Keratinocyte (primary cell): Measurements from ENCODE around the gene SNTG2.

ENCODE experiments used
- CTCF ChIP-seq, 3 experiments: IDR thresholded peaks in 1 of 3; conservative IDR thresholded peaks in 1 of 3; optimal IDR thresholded peaks in 1 of 3; 2 replicates in 2 of 3; 3 replicates in 1 of 3; pipeline versions ENCODE3 to v1.5.1; 2011; ENCODE audit warnings: low read length in 3 of 3, mild to moderate bottlenecking in 3 of 3, moderate library complexity in 2 of 3, control low read depth in 1 of 3, inconsistent platforms in 1 of 3; ENCODE audit not compliant: insufficient read depth in 2 of 3; ENCODE audit errors: extremely low read depth in 1 of 3
- EZH2 ChIP-seq: IDR thresholded peaks from one replicate; pipeline ENCODE4 v1.6.1; 2012; ENCODE audit warnings: inconsistent platforms, mild to moderate bottlenecking, low read length, moderate library complexity

DNA sequence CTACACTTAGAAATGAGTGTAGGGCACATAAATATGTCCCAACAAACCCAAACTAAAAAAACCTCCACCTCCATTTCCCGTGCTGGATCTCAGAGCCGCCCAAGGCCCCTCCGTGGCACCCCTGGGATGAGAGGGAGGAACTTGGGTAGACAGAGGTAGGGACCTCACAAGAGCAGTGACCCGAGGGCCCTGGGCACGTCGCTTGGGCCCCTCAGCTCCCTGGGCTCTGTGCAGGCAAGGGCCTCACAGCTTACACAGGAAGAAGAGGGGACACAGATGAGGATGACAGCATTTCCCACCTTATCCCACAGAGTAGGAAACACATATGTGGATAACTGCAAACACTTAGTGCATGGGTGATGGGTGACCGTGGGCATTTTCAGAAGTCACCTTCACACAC is 368.7 kb downstream of the SNTG2 start:
- TF ChIP-seq CTCF (optimal IDR thresholded peaks at IDR 0.05 in 1 of 3, IDR thresholded peaks at IDR 0.05 in 1 of 3, conservative IDR thresholded peaks at IDR 0.05 in 1 of 3; ENCODE audit: extremely low read depth in 1 of 3, insufficient read depth in 2 of 3, low read length in 3 of 3): no peak
- TF ChIP-seq EZH2: no peak
